IPS-15b (cell line): Measurements from ENCODE around the gene NAB1.

Source experiments
- H3K27me3 ChIP-seq: one replicate; pipeline ENCODE4 v1.6.1; 2013; ENCODE audit warnings: low read length; ENCODE audit not compliant: control insufficient read depth, insufficient read depth
- H3K36me3 ChIP-seq: one replicate; pipeline ENCODE4 v1.6.1; 2013; ENCODE audit warnings: low read length; ENCODE audit not compliant: control insufficient read depth, insufficient read depth
- H3K4me1 ChIP-seq: one replicate; pipeline ENCODE4 v1.6.1; 2013; ENCODE audit warnings: mild to moderate bottlenecking, low read length; ENCODE audit not compliant: control insufficient read depth, insufficient read depth
- H3K4me3 ChIP-seq: one replicate; pipeline ENCODE4 v1.5.1; 2013; ENCODE audit warnings: low read depth, low read length
- H3K9ac ChIP-seq: one replicate; pipeline ENCODE4 v1.6.1; 2013; ENCODE audit warnings: low read depth, mild to moderate bottlenecking, low read length
- H3K9me3 ChIP-seq: one replicate; pipeline ENCODE4 v1.6.1; 2013; ENCODE audit warnings: mild to moderate bottlenecking, low read length; ENCODE audit not compliant: control insufficient read depth, insufficient read depth

Gene NAB1

DNA sequence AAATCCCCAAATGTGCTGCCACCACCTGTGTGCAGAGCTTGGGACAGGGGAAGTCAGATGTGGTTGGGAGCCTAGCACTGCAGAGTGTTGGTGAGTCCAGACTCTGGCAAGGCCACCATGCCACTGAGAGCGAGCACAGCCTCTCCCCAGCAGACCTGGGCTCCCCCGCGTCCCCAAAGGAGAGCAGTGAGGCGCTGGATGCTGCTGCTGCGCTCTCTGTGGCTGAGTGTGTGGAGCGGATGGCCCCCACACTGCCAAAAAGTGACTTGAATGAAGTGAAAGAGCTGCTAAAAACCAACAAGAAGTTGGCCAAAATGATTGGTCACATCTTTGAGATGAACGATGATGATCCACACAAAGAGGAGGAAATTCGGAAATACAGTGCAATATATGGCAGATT, 10.7 kb downstream of the NAB1 start:
- Histone ChIP-seq H3K9me3 (no peaks in the 10 kb centered on the region), H3K36me3 (no peaks in the 10 kb centered on the region), H3K4me1 (no peaks in the 10 kb centered on the region), H3K4me3 (no peak overlapping the region), H3K9ac (no peak overlapping the region), H3K27me3 (no peaks in the 10 kb centered on the region)

DNA sequence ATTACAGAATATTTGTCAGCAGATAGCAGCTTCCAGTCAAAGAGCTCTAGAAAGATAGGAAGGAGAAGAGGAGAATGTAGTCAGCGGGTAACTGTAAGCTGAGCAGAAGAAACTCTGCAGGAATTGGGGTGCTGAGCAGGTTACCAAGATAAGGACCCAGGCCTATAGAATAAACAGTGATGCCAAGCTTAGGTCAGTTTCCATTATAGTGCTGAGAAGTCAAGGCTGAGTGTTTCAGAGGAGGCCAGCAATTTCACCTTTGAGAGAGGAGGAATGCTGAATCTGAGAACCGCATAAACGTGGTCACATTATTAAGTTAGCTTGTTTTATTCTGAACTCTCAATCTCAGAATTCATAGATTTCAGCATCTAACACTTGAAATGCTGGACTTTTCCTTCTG, 13.9 kb downstream of the NAB1 start:
- Histone ChIP-seq H3K4me1 (no peaks in the 10 kb centered on the region), H3K9me3 (no peaks in the 10 kb centered on the region), H3K4me3 (no peak overlapping the region), H3K27me3 (no peaks in the 10 kb centered on the region), H3K36me3 (no peaks in the 10 kb centered on the region), H3K9ac (no peak overlapping the region)

DNA sequence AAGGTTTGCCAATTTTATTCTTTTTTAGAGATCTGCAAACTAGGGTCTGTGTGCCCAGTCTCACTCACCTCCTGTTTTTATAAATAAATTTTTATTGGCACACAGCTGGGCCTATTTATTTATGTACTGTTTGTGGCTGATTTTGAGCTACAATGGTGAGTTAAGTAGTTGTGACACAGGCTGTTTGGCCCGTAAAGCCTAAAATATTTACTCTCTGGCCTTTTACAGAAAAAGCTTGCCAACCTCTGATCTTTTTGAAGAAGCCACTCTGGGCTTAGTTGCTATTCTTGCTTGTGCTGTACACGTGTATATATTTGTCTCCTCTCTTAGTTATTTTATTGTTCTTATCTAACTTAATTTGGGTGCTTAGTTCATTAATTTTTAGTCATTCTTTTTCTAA, 14.5 kb downstream of the NAB1 start:
- no peaks in the 10 kb centered on the region for H3K9me3 ChIP-seq
- H3K9ac ChIP-seq, result no peak overlapping the region
- no peak overlapping the region for H3K4me3 ChIP-seq
- H3K27me3 ChIP-seq, result no peaks in the 10 kb centered on the region
- no peaks in the 10 kb centered on the region for H3K36me3 ChIP-seq
- H3K4me1 ChIP-seq, result no peaks in the 10 kb centered on the region

DNA sequence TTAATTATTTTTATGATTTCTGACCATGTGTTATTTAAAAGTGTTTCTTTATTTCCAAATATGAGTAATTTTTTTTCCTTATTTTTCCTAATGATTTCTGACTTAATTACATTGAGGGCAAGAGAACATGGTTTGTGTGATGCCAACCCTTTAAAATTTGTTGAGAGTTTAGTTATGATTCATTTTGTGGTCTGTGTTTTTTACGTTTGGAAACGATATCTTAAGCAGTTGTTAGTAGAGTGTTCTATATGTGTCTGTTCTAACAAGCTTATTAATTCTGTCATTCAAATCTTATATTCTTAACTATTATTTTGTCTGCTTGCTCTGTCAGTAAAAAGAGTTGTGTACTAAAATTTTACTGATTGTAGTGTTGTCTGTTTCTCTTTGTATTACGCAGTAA, 15.0 kb downstream of the NAB1 start:
- Histone ChIP-seq H3K4me3 (no peak overlapping the region), H3K4me1 (no peaks in the 10 kb centered on the region), H3K9ac (no peak overlapping the region), H3K27me3 (no peaks in the 10 kb centered on the region), H3K36me3 (no peaks in the 10 kb centered on the region), H3K9me3 (no peaks in the 10 kb centered on the region)

DNA sequence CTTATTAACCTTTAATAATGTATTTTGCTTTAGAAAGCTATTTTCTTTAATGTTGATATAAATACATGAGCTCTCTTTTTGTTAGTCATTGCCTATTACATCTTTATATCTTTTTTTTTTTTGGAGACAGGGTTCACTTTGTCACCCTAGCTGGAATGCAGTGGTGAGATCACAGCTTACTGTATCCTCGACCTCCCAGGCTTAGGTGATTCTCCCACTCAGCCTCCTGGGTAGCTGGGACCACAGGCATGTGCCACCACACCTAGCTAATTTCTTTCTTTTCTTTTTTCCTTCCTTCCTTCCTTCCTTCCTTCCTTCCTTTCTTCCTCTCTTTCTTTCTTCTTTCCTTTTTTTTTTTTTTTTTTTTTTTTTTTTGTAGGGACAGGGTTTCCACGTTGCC, 15.4 kb downstream of the NAB1 start:
- Histone ChIP-seq H3K9ac (no peak overlapping the region), H3K36me3 (no peaks in the 10 kb centered on the region), H3K4me3 (no peak overlapping the region), H3K4me1 (no peaks in the 10 kb centered on the region), H3K27me3 (no peaks in the 10 kb centered on the region), H3K9me3 (no peaks in the 10 kb centered on the region)

DNA sequence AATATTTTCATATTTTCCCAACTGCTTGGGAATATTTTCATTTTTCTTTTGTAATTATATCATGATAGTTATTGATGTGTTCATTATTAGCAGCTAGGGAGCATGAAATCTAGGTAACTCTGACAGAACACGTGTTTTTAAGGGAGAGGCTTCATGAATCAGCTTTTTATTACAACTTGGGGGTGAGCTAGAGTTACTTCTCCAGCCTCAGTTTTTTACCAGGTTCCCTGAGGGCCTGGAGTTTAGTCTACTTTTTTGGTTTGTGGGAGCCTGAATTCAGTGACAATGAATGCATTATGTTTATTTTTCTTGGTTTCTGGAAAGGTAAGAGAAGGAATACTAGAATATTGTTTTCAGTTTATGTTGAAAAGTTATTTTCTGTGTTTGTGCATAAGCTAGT, 18.0 kb downstream of the NAB1 start:
- no peaks in the 10 kb centered on the region for H3K36me3 ChIP-seq
- H3K4me3 ChIP-seq, result no peak overlapping the region
- no peak overlapping the region for H3K9ac ChIP-seq
- H3K27me3 ChIP-seq, result no peaks in the 10 kb centered on the region
- H3K9me3 ChIP-seq, result no peaks in the 10 kb centered on the region
- no peaks in the 10 kb centered on the region for H3K4me1 ChIP-seq

DNA sequence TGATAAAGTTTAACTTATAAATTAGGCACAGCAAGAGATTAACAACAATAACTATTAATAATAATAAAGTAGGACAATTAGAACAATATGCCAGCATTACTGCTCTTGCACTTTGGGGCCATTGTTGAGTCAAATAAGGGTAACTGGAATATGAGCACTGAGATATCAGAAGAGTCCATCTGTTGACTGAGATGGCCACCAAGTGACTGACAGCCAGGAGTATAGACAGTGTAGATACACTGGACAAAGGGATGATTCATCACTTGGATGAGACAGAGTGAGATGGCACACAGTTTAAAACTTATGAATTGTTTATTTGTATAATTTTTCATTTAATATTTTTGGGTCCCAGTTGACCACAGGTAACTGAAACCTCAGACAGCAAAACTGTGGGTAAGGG, 20.0 kb downstream of the NAB1 start:
- H3K36me3 ChIP-seq, result no peaks in the 10 kb centered on the region

DNA sequence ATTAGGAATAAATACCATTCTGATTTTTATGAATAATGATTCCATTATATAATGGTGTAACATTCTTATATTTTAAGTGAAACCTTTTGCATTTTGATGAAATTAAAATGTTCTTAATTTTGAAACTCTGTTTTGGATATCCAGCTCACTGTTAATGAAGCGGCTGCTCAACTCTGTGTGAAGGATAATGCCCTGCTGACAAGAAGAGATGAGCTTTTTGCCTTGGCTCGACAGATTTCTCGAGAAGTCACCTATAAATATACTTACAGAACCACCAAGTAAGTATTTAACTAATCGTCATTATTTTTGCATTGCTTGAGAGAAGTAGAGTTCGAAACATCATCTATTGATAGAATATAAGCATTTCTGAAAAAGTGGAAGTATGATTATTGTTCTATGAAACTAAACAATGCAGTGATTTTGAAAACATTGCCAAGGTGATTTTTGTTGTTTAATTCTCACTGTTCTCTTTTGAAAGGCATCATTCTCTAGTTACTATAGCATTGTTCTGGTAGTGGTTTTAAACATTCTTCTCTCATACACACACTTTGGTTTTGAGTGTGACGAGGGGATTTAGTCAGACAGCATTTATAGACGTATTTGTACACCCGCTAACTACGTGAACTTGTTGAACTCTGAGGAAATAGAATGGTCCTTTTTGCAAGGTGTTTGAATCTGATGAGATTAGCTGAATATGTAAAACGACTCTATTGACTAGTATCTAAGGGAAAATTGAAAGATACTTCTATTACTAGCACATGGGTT, 21.5 kb downstream of the NAB1 start:
- Histone ChIP-seq H3K4me3 (no peak overlapping the region), H3K4me1 (no peaks in the 10 kb centered on the region), H3K9ac (no peak overlapping the region), H3K9me3 (no peaks in the 10 kb centered on the region), H3K36me3 (no peaks in the 10 kb centered on the region), H3K27me3 (no peaks in the 10 kb centered on the region)

More for the DNA sequence above, 20.0 kb downstream of the NAB1 start:
- Histone ChIP-seq H3K9me3 (no peaks in the 10 kb centered on the region), H3K27me3 (no peaks in the 10 kb centered on the region), H3K4me1 (no peaks in the 10 kb centered on the region), H3K9ac (no peak overlapping the region), H3K4me3 (no peak overlapping the region)

DNA sequence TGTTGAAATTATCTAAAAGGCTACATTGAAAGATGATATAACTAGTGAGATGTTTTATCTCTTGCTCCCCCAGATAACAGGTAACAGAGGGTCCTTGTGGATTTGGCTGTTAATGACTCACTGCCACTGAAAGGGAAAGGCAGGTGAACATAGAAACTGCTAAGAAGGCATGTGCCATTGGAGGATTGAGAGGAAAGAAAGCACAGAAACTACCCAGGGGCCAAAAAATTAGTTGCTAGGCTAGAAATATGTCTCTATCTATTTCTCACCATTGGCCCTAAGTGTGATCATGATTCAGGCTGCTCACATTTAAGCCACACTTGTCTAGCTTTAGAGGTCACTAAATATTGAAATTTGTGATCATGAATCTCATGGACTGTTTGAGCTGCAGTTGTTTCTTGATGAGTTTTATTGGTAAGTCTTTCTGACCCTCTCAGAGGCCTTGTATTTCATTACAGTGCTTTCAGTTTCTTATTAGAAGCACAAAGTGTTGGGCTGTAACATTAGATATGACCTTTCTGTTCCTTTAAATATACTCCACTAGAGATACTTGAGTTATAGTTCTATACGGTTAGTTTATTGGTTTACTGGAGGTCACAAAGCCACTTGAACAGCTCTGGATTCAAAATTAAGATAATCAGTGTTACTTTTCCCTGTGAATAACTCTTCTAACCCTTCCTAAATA, 26.2 kb downstream of the NAB1 start:
- no peaks in the 10 kb centered on the region for H3K36me3 ChIP-seq
- no peak overlapping the region for H3K4me3 ChIP-seq
- H3K4me1 ChIP-seq, result peaks cover 19% of the 10 kb centered on the region
- H3K27me3 ChIP-seq, result no peaks in the 10 kb centered on the region
- no peaks in the 10 kb centered on the region for H3K9me3 ChIP-seq
- no peak overlapping the region for H3K9ac ChIP-seq

DNA sequence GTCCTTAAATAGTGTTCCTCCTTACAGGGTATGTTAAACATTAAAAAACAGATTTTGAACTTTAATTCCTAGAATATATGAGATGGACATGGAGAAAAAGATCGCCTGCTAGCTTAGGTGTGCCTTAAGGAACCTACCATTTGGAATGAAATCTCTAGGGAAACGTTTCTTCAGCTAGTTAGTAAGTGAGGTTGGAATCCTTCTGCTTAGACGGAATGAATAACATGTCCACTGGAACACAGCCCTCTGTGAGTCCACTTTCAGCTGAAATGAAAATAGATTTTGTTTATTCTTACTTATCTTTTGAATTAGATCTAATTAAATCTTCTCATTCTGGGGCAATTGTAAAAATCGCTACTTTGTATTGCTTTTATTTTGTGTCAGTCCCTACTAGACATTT, 28.4 kb downstream of the NAB1 start:
- no peak overlapping the region for H3K9ac ChIP-seq
- H3K36me3 ChIP-seq, result no peaks in the 10 kb centered on the region
- peaks cover 19% of the 10 kb centered on the region for H3K4me1 ChIP-seq

DNA sequence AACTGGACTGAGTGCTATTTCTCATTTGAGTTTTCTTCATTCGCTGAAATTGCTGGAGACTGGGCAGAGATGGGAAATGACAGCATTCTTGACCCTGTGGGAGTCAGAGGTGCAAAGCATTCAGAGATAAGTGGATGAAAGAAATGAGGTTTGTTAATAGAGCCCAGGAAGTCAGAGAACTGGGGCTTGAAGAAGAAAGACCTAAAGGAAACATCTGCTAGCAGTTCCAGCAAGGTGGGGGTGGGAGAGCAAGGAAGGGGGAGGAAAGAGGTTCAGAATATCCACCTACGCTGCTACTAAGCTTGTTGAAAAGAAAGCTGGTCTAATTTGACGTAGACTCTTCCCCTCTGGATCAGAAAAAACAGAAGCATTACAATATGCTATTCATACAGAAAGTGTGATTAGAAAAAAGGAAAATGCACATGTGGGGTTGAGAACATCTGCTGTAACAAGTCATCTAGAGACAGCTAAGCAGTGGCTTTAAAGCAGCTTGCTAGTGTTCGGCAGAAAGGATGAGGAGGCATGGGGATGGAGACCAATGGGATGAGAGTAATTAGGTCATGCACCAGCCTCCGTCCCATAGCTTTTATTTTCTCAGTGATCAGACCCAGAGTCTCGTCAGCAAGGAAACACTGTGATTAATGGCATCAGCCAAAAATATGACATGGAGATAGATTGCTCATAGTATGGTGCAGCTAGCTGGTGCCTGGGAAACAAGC, 29.7 kb downstream of the NAB1 start:
- Histone ChIP-seq H3K9ac (no peak overlapping the region), H3K4me1 (peaks cover 19% of the 10 kb centered on the region), H3K36me3 (no peaks in the 10 kb centered on the region), H3K9me3 (no peaks in the 10 kb centered on the region), H3K4me3 (no peak overlapping the region), H3K27me3 (no peaks in the 10 kb centered on the region)

More for the DNA sequence above, 28.4 kb downstream of the NAB1 start:
- Histone ChIP-seq H3K4me3 (no peak overlapping the region), H3K27me3 (no peaks in the 10 kb centered on the region), H3K9me3 (no peaks in the 10 kb centered on the region)

DNA sequence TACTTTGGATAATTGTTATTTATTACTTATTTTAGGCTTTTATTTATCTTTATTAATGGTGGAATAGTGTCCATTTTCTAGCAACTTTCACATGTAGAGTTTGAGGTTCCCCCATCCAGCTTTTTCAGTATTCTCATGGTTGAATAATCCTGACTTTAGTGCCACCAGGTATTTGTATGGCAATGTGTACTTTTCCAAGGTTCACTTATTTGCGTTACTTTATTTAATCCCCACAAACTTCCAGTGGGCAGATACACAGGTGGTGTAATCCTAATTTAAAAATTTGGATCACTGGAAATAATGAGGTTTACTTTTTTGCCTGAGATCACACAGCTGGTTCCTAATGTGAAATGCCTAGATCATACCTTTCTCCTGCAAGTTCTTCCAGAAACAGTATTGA, 30.5 kb downstream of the NAB1 start:
- Histone ChIP-seq H3K9ac (no peak overlapping the region), H3K4me1 (peaks cover 19% of the 10 kb centered on the region), H3K4me3 (no peak overlapping the region), H3K9me3 (no peaks in the 10 kb centered on the region), H3K36me3 (no peaks in the 10 kb centered on the region), H3K27me3 (no peaks in the 10 kb centered on the region)
